Mesendoderm (in vitro differentiated cells): ENCODE data around the gene PHB1. TPM values are rescaled to one million over a fixed set of nuclear protein-coding genes. Genes with fewer than 3 reads are reported as not detected.

Experiments
- DNase-seq: peaks from one replicate; pipeline ENCODE4 v3.0.0; 2013
- H2AK5ac ChIP-seq: 2 replicates; pipeline ENCODE4 v1.6.1; 2013; ENCODE audit warnings: low read length, inconsistent platforms
- H2BK120ac ChIP-seq: 2 replicates; pipeline ENCODE4 v1.6.1; 2013; ENCODE audit warnings: low read depth, mild to moderate bottlenecking, low read length, moderate library complexity, mixed read lengths
- H2BK15ac ChIP-seq: replicated peaks from 2 replicates; pipeline ENCODE4 v1.6.1; 2013; ENCODE audit warnings: low read depth, mild to moderate bottlenecking, moderate library complexity
- H2BK5ac ChIP-seq: 2 replicates; pipeline ENCODE4 v1.6.1; 2013; ENCODE audit warnings: low read length, inconsistent platforms
- H3K18ac ChIP-seq: 2 replicates; pipeline ENCODE4 v1.6.1; 2013; ENCODE audit warnings: mild to moderate bottlenecking, low read length, mixed read lengths
- H3K23ac ChIP-seq: one replicate; pipeline ENCODE4 v1.6.1; 2013; ENCODE audit warnings: low read length
- H3K27ac ChIP-seq: 2 replicates; pipeline ENCODE4 v1.5.1; 2013; ENCODE audit warnings: low read depth, mild to moderate bottlenecking, inconsistent platforms, low read length, moderate library complexity
- H3K27me3 ChIP-seq: 2 replicates; pipeline ENCODE4 v1.6.1; 2013; ENCODE audit warnings: low read length, control low read depth, mild to moderate bottlenecking, inconsistent platforms; ENCODE audit not compliant: insufficient read depth, poor library complexity
- H3K36me3 ChIP-seq: 2 replicates; pipeline ENCODE4 v1.6.1; 2013; ENCODE audit warnings: low read length, inconsistent platforms; ENCODE audit not compliant: control insufficient read depth, insufficient read depth
- H3K4ac ChIP-seq: one replicate; pipeline ENCODE4 v1.6.1; 2013; ENCODE audit warnings: low read depth, mild to moderate bottlenecking, low read length, moderate library complexity
- H3K4me1 ChIP-seq: 2 replicates; pipeline ENCODE4 v1.6.1; 2013; ENCODE audit warnings: low read depth, low read length, inconsistent platforms; ENCODE audit not compliant: control insufficient read depth
- H3K4me2 ChIP-seq: 2 replicates; pipeline ENCODE4 v1.6.1; 2013; ENCODE audit warnings: low read length
- H3K4me3 ChIP-seq: 2 replicates; pipeline ENCODE4 v1.5.1; 2013; ENCODE audit warnings: mild to moderate bottlenecking, low read length
- H3K56ac ChIP-seq: one replicate; pipeline ENCODE4 v1.6.1; 2013; ENCODE audit warnings: low read length
- H3K79me1 ChIP-seq: 2 replicates; pipeline ENCODE4 v1.6.1; 2013; ENCODE audit warnings: low read length, inconsistent platforms
- H3K79me2 ChIP-seq: 2 replicates; pipeline ENCODE4 v1.6.1; 2013; ENCODE audit warnings: mild to moderate bottlenecking, low read length; ENCODE audit not compliant: control insufficient read depth, insufficient read depth
- H3K9ac ChIP-seq: 2 replicates; pipeline ENCODE4 v1.6.1; 2013; ENCODE audit warnings: low read length, inconsistent platforms
- H4K5ac ChIP-seq: one replicate; pipeline ENCODE4 v1.6.1; 2013; ENCODE audit warnings: low read length
- H4K8ac ChIP-seq: one replicate; pipeline ENCODE4 v1.6.1; 2013; ENCODE audit warnings: low read depth, mild to moderate bottlenecking, control low read depth, low read length, moderate library complexity
- WGBS: extraction: QIAGEN DNeasy Blood & Tissue Kit; methylation state at CpG from one replicate; pipeline ENCODE4 v1.1.7; 2013; ENCODE audit warnings: low lambda C conversion rate, missing lambda C conversion rate; ENCODE audit not compliant: insufficient coverage; ENCODE audit errors: extremely low coverage; 5-methylcytosine and 5-hydroxymethylcytosine counted together
- polyA plus RNA-seq, 2 experiments: library from polyadenylated mRNA; stranded (reverse); fragments of 200-250 nt; gene quantifications; one replicate each; pipeline ENCODE4 v1.2.3, GENCODE V29; 2013

PHB1 gene
- 209 TPM for polyA plus RNA-seq (2013, experiment 1 of 2)
- 211 TPM for polyA plus RNA-seq (2013, experiment 2 of 2)

GRCh38 chr17:49414622-49415350 lies at the start of gene PHB1:
Gene PHB1, minus strand, starts transcription at chr17:49414882. Its CDS starts 1,618 bp downstream, at chr17:49413264.
- Histone ChIP-seq H3K4me1 (no peaks in the 10 kb centered on the region), H3K4ac (no peak within 1 kb of the TSS), H3K27me3 (no peaks in the 10 kb centered on the region), H3K79me1 (peaks cover 9% of the 10 kb centered on the region), H3K4me3 (peak within 1 kb of the TSS; percentile 82), H3K4me2 (peak within 1 kb of the TSS; percentile 75), H3K79me2 (peaks cover 11% of the 10 kb centered on the region), H4K8ac (no peak within 1 kb of the TSS), H2BK15ac (no peak within 1 kb of the TSS), H3K36me3 (peaks cover 3% of the 10 kb centered on the region), H2BK120ac (no peak within 1 kb of the TSS), H3K27ac (no peak within 1 kb of the TSS), H2BK5ac (no peak within 1 kb of the TSS), H4K5ac (no peak within 1 kb of the TSS), H3K56ac (peak within 1 kb of the TSS; percentile 89), H2AK5ac (no peak within 1 kb of the TSS), H3K18ac (no peak within 1 kb of the TSS), H3K9ac (peak within 1 kb of the TSS; percentile 76), H3K23ac (no peak within 1 kb of the TSS)
- WGBS, result no CpG with 5 or more reads among the region's 30 CpGs
- peak; percentile 100 for DNase-seq

DNA sequence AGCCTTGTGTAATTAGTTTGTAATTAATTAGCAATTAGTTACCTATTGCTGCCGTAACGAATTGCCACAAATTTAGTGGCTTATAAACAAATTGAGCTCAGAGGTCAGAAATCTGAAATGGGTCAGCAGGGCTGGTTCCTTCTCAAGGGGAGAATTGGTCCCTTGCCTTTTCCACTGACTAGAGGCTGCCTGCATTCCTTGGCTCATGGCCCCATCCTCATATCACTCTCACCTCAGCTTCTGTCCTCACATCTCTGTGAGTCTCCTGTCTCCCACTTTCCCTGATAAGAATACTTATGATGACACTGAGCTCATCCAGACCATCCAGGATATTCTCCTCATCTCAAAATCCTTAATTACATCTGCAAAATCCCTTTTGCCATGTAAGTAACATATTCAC lies 49.4 kb upstream of the PHB1 start:
- Histone ChIP-seq H3K4ac (no peak overlapping the region), H2BK120ac (no peak overlapping the region), H3K79me1 (no peaks in the 10 kb centered on the region), H3K9ac (no peak overlapping the region), H2BK5ac (no peak overlapping the region), H2BK15ac (no peak overlapping the region), H3K18ac (no peak overlapping the region), H3K23ac (no peak overlapping the region), H4K8ac (no peak overlapping the region), H3K79me2 (no peaks in the 10 kb centered on the region), H2AK5ac (no peak overlapping the region), H3K4me3 (no peak overlapping the region), H3K36me3 (no peaks in the 10 kb centered on the region), H3K27me3 (no peaks in the 10 kb centered on the region), H3K4me2 (no peak overlapping the region), H3K4me1 (peaks cover 7% of the 10 kb centered on the region), H4K5ac (no peak overlapping the region), H3K27ac (no peak overlapping the region), H3K56ac (no peak overlapping the region)
- no CpG with 5 or more reads among the region's 2 CpGs for WGBS
- no peak for DNase-seq

DNA sequence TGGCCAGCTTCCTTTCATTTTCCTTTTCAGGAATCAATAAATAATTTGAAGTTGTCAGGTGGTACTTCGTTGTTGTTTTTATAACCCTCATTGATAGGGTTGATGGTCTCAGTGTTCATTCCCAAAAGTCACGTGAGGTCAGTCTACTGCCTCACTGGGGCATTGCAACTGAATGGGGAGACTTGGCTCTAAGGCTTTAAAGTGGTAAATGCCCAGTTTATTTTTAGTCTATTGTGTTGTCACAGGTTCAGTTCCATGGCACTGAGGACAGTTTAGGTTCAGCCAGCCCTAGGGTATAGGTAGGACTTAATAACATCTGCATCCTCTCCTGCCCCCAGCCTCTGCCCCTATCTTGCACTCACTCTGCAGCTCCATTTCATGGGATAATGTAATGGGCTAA lies 46.9 kb upstream of the PHB1 start:
- Histone ChIP-seq H3K9ac (no peak overlapping the region), H3K79me2 (no peaks in the 10 kb centered on the region), H4K5ac (no peak overlapping the region), H2BK120ac (no peak overlapping the region), H4K8ac (no peak overlapping the region), H3K79me1 (no peaks in the 10 kb centered on the region), H3K4me1 (peaks cover 11% of the 10 kb centered on the region), H3K27me3 (no peaks in the 10 kb centered on the region), H3K4me3 (no peak overlapping the region), H2BK5ac (no peak overlapping the region), H3K4me2 (no peak overlapping the region), H3K23ac (no peak overlapping the region), H3K36me3 (no peaks in the 10 kb centered on the region), H2AK5ac (no peak overlapping the region), H3K4ac (no peak overlapping the region), H3K27ac (no peak overlapping the region), H3K56ac (no peak overlapping the region), H2BK15ac (no peak overlapping the region), H3K18ac (no peak overlapping the region)
- DNase-seq, result no peak
- WGBS, result no CpG with 5 or more reads among the region's 2 CpGs

DNA sequence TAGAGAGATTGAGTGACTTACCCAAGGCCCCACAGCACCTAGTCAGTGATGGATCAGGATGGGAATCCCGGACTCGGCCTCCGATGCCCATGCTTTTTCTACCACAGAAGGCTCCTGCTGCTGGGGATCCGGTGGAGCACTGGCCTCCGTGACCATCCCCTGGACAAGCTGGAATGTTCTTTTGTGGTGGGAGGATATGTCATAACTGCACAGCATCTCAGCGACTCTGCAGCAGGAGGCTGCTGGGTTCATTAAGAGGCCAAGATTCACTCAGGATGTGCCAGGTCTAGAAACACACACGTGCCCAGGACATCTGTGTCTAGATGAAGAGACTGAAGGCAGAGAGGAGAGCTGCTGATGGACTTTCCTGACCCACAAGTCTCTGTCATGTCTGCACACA lies 45.7 kb upstream of the PHB1 start:
- Histone ChIP-seq H3K9ac (no peak overlapping the region), H3K18ac (no peak overlapping the region), H2BK15ac (no peak overlapping the region), H3K27ac (no peak overlapping the region), H3K27me3 (no peaks in the 10 kb centered on the region), H3K4me1 (peaks cover 11% of the 10 kb centered on the region), H3K56ac (no peak overlapping the region), H2AK5ac (no peak overlapping the region), H3K4me3 (no peak overlapping the region), H3K23ac (peak overlapping the region; percentile 10), H3K4ac (no peak overlapping the region), H3K4me2 (no peak overlapping the region), H2BK120ac (no peak overlapping the region), H2BK5ac (no peak overlapping the region), H3K79me2 (no peaks in the 10 kb centered on the region), H4K8ac (no peak overlapping the region), H4K5ac (no peak overlapping the region), H3K36me3 (no peaks in the 10 kb centered on the region), H3K79me1 (no peaks in the 10 kb centered on the region)
- no CpG with 5 or more reads among the region's 7 CpGs for WGBS
- DNase-seq, result no peak

DNA sequence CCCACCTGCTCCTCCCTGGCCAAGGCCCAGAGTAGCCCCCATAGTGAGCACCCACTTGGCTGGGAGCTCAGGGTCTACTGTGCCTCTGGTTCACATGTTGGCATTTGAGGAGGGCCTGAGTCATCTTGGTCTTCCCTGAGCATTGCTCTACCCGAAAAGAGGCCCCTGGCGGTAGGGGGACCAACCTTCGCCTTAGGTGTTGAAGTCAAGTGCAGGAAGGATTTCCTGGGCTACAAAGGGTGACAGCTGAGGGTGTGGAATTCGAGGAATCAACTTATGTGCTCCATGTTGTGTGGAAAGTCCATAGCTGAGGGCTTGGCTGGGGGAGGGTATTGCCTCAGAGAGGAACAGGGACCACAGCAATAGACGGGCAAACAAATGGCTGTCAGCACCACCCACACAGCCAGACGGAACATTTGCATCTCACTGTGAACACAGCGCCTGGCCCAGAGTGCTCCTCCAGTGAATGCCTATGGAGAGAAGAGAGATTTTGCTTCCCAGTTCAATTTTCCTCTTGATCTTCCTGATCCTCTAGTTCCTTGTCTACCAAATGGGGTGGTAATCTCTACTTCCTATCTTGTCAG lies 44.8 kb upstream of the PHB1 start:
- no peak overlapping the region for H3K4me3 ChIP-seq
- H3K4me1 ChIP-seq, result peaks cover 11% of the 10 kb centered on the region
- no peak overlapping the region for H3K4ac ChIP-seq

More for the DNA sequence above, 44.8 kb upstream of the PHB1 start:
- no peak overlapping the region for H3K4me2 ChIP-seq
- H3K27ac ChIP-seq, result no peak overlapping the region
- no CpG with 5 or more reads among the region's 7 CpGs for WGBS
- H2BK15ac ChIP-seq, result no peak overlapping the region
- no peak overlapping the region for H3K9ac ChIP-seq
- no peak overlapping the region for H2AK5ac ChIP-seq
- H4K5ac ChIP-seq, result no peak overlapping the region
- H4K8ac ChIP-seq, result no peak overlapping the region
- H3K36me3 ChIP-seq, result no peaks in the 10 kb centered on the region
- no peaks in the 10 kb centered on the region for H3K79me2 ChIP-seq
- H3K23ac ChIP-seq, result no peak overlapping the region
- H2BK120ac ChIP-seq, result no peak overlapping the region
- no peaks in the 10 kb centered on the region for H3K27me3 ChIP-seq
- H3K79me1 ChIP-seq, result no peaks in the 10 kb centered on the region
- H3K18ac ChIP-seq, result no peak overlapping the region
- no peak overlapping the region for H3K56ac ChIP-seq
- no peak overlapping the region for H2BK5ac ChIP-seq
- peak; percentile 93 for DNase-seq
